Measurements from ENCODE around the gene MYL6B. TPM values are rescaled to one million over a fixed set of nuclear protein-coding genes. Genes with fewer than 3 reads are reported as not detected.

The MYL6B gene
- total RNA-seq, 6 experiments from 2014 or later, result 4.9 to 18.7 (median 12.6) TPM

DNA sequence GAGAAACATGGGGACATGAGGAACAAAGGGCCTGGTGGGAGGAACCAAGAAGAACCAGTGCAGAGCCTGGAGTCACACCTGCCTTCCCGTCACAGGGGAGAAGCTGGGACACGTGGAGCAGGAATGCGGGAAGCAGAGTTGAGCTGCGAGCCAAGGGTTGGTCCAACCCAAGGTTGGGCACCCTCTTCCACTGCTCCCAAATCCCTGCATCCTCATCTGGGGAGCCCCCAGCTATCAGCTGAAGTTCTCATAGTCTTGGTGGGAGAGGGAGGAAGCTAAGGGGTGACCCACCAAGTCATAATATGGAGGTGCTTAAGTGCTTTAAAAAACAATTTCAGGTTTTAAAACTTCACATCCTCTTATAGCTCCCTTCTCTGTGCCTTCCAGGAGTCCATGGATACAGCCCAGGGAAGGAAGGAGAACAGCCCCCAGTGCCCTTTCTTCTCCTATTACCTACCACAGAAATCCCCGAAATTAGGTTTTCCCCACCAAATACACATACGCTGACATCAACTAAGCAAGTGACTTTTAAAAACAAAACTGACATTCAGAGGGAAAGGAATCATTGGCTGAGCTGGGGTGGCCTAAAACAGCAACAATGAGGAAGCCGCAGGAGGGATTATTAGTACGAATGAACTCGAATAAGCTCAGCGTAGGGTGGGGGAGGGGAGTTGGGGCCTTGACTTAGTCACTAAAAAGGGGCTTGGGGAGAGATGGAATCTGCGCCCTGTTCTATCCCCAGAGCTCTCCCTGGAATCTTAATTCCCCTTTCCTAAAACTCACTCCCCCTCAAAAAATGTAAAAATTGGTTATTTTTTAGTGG lies 10.3 kb downstream of the MYL6B start:
- intact Hi-C loops (cut with DNase I), result no loop called here
- TF ChIP-seq, protein P1, sequence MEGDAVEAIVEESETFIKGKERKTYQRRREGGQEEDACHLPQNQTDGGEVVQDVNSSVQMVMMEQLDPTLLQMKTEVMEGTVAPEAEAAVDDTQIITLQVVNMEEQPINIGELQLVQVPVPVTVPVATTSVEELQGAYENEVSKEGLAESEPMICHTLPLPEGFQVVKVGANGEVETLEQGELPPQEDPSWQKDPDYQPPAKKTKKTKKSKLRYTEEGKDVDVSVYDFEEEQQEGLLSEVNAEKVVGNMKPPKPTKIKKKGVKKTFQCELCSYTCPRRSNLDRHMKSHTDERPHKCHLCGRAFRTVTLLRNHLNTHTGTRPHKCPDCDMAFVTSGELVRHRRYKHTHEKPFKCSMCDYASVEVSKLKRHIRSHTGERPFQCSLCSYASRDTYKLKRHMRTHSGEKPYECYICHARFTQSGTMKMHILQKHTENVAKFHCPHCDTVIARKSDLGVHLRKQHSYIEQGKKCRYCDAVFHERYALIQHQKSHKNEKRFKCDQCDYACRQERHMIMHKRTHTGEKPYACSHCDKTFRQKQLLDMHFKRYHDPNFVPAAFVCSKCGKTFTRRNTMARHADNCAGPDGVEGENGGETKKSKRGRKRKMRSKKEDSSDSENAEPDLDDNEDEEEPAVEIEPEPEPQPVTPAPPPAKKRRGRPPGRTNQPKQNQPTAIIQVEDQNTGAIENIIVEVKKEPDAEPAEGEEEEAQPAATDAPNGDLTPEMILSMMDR (IDR thresholded peaks at IDR 0.05), result no peak
- TF ChIP-seq POLR2A (IDR thresholded peaks at IDR 0.05), result no peak
- WGBS (ENCODE audit: insufficient coverage, low coverage, low lambda C conversion rate, missing lambda C conversion rate), result 61% methylated on average over 9 of the region's 11 CpGs
- Histone ChIP-seq H3K36me3 (peaks cover 7 to 73% (median 30%) of the 10 kb centered on the region in 4 donors), H3K9me3 (no peaks in the 10 kb centered on the region), H3K4me1 (peaks cover 0 to 22% (median 3%) of the 10 kb centered on the region in 4 donors), H3K27me3 (no peaks in the 10 kb centered on the region), H3K27ac (no peak overlapping the region), H3K4me3 (no peak overlapping the region)
- ATAC-seq (no peak), DNase-seq (no peak)

DNA sequence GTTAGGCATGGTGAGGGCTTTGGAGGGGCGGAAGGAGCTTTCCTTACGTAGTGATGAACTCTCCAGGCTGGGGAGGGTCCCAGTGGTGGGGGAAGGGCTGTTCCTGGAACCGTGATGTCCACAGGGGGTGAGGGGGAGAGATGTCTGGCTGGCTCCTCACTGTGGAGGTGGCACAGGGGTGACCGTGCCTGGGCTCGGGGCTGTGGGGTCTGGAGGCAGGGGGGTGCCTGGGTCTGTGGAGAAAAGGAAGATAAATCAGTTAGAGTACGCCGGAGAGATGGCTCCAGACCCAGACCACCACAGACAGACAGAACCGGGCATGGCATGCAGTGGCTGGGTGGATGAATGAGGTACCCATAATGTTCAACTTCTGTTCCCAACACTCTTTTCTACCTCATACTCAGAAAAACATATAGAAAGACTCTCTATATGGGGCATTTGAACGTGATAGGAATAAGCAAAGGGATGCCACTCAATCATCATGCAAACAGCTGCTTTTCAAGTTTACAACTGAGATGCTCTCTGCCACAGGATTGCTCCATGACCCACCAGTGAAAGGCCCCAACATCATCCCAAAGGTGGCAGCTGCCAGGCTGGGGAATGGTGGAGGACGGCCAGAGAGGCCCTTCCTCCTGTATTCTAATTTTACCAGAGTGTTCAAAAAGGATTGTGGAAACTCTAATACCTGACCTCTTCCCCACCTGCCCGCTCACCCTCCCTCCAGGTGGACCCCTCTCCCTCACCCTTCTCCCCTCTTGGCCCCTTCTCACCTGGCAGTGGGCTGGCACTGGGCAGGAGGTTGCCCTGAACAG lies 11.4 kb downstream of the MYL6B start:
- peaks cover 0 to 22% (median 3%) of the 10 kb centered on the region in 4 donors for H3K4me1 ChIP-seq
- DNase-seq (no peak), ATAC-seq (peak in 1 of 4 donors; percentile 5)
- H3K27me3 ChIP-seq, result no peaks in the 10 kb centered on the region
- peaks cover 9 to 78% (median 30%) of the 10 kb centered on the region in 4 donors for H3K36me3 ChIP-seq
- no peaks in the 10 kb centered on the region for H3K9me3 ChIP-seq
- 52% methylated on average over 4 of the region's 11 CpGs for WGBS (ENCODE audit: insufficient coverage, low coverage, low lambda C conversion rate, missing lambda C conversion rate)
- TF ChIP-seq, protein P1 (IDR thresholded peaks at IDR 0.05), result no peak
- TF ChIP-seq POLR2A (IDR thresholded peaks at IDR 0.05), result no peak
- intact Hi-C loops (cut with DNase I), result no loop called here
- no peak overlapping the region for H3K4me3 ChIP-seq
- H3K27ac ChIP-seq, result no peak overlapping the region

DNA sequence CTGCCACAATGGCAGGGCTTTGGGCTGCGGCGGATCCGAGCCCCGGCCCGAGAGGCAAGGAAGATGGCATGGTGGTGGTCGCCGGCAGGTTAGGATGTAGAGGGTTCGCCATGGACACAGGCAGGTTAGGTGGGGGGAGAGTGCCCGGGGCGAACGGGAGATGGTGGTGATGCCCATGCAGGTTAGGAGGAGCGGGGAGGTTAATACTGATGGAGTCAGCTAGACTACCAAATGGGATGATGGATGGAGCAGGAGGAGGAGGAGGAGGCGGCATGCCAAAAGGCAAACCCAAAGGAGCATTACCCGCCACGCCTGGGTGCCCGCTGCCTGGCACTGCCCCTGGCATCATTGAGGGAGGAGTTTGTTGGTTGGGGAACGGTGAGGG lies 11.9 kb downstream of the MYL6B start:
- DNase-seq (no peak), ATAC-seq (peak in 1 of 4 donors; percentile 7)
- H3K36me3 ChIP-seq, result peaks cover 9 to 84% (median 31%) of the 10 kb centered on the region in 4 donors
- no peak overlapping the region for H3K4me3 ChIP-seq
- intact Hi-C loops (cut with DNase I), result no loop called here
- no peaks in the 10 kb centered on the region for H3K27me3 ChIP-seq
- 89% methylated on average over 16 of the region's 17 CpGs for WGBS (ENCODE audit: insufficient coverage, low coverage, low lambda C conversion rate, missing lambda C conversion rate)
- H3K4me1 ChIP-seq, result peaks cover 0 to 19% (median 3%) of the 10 kb centered on the region in 4 donors
- TF ChIP-seq, protein P1 (IDR thresholded peaks at IDR 0.05), result no peak
- no peak for TF ChIP-seq POLR2A (IDR thresholded peaks at IDR 0.05)
- H3K9me3 ChIP-seq, result no peaks in the 10 kb centered on the region
- H3K27ac ChIP-seq, result no peak overlapping the region

DNA sequence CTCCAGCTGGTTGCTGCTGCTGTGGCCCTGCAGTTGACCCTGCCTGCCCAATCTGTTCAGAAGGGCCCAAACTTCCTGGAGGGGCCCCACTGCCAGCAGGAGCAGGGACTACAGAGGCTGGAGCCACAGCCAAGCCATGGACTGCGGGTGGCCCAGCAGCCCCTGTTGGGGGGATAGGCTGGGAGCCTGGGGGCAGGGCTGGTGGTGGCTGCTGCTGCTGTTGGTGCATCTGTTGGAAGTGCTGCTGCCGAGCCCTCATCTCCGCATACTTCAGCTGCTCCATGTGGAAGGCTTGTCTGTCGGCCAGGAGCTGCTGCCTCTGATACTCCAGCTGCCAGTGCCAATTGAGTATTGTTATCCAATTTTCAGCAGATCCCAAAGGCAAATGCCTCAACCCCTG lies 13.0 kb downstream of the MYL6B start:
- Histone ChIP-seq H3K27me3 (no peaks in the 10 kb centered on the region), H3K9me3 (no peaks in the 10 kb centered on the region), H3K36me3 (peaks cover 9 to 83% (median 31%) of the 10 kb centered on the region in 4 donors), H3K27ac (no peak overlapping the region), H3K4me1 (peaks cover 0 to 9% (median 3%) of the 10 kb centered on the region in 4 donors), H3K4me3 (no peak overlapping the region)
- WGBS (ENCODE audit: insufficient coverage, low coverage, low lambda C conversion rate, missing lambda C conversion rate), result no CpG with 5 or more reads among the region's 4 CpGs
- no peak for TF ChIP-seq POLR2A (IDR thresholded peaks at IDR 0.05)
- TF ChIP-seq, protein P1 (IDR thresholded peaks at IDR 0.05), result no peak
- ATAC-seq (no peak), DNase-seq (no peak)
- intact Hi-C loops (cut with DNase I), result no loop called here

Measured in right lobe of liver (tissue), 6 donors.